NCI-H526 treated with DMSO at 0.1 percent for 48 hours (cell line): Measurements from ENCODE around the gene FBXO31.
"Not testable (repeated sequence)": the region's sequence is repeated elsewhere in the genome, so short reads cannot be mapped to it uniquely, and the experiment has no call there.

Source experiments
- DNase-seq: peaks from one replicate; lab custom pipeline; 2025; lab: John Stamatoyannopoulos, UW

FBXO31 gene

GRCh38 chr16:87384875-87385167 lies 1.2 kb upstream of the FBXO31 start:
- not testable (repeated sequence) for DNase-seq

- no peak for DNase-seq
Observed at GRCh38 chr16:87384162-87384874, 742 bp upstream of the FBXO31 start.

DNA sequence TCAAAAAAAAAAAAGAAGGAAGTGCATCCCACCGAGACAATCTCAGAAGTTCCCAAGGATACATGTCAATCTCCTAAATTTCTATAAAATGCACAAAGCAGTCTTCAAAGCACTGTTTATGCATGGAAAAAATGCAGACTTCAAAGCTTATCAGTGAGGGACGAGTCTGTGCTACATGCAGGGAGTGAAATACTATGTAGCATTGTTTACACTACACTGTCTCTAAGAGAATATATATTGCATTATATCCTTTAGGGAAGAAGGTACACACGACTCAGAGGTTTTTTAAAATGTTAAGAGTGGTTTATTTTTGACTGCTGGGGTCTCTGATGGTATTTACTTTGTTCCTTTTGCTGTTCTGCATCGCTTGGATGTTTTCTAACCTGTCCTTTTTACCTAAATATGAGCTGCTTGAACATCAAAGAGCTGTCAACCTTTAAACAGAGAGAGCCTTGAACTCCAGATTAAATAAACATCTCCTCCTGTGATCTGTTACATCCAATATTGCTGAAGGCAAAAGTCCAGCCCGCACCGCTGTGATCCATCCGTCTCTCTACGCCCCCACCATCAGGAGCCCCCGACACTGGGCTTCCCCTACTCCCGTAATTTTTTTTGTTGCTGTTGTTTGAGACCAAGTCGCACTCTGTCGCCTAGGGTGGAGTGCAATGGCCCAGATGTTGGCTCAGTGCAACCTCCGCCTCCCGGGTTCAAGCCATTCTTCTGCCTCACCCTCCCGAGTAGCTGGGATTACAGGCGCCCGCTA lies 1.4 kb downstream of the FBXO31 start:
- DNase-seq, result no peak

DNA sequence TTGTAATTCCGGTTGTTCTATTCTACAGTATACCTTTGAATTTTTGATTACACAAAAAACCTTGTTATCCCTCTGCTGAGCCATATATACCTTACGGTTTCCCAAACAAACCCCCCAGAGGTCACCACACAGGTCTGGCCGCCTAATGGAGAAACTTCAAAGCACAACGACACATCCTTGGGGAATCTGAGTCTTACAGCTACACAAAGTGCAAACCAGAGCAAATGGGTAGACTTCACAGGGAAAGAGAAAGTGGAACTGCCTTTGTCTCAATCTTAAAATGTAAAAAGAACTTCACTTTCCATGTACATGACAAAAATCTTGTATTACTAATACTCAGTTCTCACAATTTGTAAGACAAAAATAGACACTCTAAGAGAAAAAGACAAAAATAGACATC lies 2.7 kb downstream of the FBXO31 start:
- no peak for DNase-seq

DNA sequence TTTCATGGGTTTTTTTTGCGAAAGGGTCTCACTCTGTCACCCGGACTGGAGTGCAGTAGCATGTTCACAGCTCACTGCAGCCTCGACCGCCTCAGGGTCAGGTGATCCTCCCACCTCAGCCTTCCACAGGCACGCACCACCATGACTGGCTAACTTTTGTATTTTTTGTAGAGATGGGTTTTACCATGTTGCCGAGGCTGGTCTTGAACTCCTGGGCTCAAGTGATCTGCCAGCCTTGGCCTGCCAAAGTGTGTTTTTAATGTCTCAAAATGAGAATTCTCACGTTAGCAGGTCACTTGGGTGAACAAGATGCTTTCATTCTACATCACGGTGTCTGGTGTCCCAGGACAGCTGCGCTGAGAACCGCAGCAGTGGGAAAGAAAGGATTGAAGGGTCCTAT lies 3.2 kb downstream of the FBXO31 start:
- DNase-seq, result no peak

DNA sequence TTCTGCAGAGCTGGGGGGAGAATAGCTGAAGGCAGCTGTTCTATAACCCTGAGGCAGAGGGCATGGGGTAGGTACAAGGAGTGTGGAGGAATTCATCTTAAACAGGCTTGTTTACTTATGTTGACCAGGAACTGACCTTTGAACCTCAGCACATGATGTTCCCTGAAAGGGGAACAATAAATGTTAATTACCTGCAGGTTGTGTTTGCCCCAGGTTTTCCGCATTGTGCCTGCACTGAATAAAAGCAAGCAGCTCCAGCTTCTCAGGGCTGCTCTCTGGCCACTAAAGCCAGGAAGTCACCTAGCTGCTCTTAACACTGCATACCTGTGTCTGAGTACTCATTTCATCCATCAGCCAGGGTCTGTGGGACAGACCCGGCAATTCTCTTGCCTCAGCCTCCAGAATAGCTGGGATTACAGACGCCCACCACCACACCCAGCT lies 4.2 kb downstream of the FBXO31 start:
- DNase-seq, result not testable (repeated sequence)

DNA sequence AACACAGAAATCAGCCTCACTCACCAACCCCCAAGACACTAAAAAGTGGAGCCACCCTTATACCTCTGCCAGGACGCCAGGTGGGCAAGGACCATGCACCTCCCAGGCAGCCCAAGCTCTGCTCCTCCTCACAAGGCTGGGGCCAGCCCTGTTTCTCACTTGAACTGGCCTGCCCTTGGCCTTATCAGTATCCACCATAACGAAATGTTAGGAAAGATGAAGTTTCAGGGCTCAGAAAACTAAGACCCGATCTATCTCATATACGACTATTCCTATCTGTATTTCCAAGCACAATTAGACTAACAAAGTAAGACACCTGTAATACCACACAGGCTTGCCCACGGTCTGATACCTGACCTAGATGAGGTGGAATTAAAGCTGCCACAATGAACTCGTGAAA lies 6.9 kb downstream of the FBXO31 start:
- no peak for DNase-seq

- no peak for DNase-seq
Observed at GRCh38 chr16:87375426-87376135, 8.0 kb downstream of the FBXO31 start.

DNA sequence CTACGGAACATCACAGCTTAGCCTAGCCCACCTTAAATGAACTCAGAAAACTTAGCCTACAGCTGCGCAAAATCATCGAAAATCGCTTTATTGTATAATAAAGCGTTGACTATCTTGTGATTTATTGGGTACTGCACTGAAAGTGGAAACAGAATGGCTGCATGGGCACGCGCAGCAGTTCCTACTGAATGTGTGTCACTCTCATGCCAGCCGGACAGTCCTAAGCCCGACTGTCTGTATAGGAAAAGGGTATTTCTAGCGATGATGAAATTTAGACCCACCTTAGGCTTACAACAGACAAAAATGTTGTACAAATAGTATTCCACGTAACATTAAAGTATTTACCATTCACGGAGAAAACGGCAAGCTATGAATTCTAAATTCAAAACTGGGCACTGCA lies 9.3 kb downstream of the FBXO31 start:
- no peak for DNase-seq

DNA sequence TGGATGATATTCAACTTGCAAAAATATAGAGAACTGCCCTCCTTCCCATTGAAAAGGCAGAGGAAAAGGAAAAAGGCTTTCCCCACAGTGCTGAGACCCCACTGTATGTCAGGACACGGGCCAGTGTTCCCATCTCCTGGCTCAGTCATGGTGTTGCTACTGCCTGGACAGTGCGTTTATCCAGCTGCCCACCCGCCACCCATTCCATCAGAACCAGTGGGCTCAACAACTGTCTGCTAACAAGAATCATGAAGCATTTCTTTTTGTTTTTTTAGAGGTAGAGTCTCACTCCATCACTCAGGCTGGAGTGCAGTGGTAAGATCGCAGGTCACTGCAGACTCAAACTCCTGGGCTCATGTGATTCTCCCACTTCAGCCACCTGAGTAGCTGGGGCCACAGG lies 11.3 kb downstream of the FBXO31 start:
- no peak for DNase-seq

DNA sequence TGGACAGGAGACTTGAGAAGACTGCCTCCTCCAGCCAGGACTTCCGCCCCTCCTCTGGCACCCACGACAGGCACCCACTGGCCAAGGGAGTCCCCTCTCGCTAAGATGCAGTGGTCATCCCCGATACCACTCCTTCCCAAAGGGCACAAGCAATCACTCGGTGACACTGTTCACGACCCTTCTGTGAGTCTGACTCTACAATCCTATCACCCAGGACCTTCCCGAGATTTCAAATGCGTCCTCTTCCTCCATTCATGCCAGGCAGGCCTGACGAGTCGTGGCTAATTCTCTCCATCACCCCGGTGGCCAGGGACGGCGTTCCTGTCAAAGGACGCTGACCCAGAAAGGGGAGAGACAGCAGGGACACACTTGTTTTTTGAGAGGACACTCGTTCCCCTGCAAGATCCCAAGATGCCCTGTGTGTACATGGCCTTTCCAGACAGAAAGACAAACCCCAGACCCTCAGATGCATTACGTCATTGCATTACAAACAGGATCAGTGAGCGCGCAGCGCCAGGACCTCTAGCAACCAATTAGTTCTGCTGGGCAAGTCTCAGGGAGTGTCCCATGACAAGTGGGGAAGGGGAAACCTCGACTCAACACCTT lies 12.2 kb downstream of the FBXO31 start:
- DNase-seq, result no peak

DNA sequence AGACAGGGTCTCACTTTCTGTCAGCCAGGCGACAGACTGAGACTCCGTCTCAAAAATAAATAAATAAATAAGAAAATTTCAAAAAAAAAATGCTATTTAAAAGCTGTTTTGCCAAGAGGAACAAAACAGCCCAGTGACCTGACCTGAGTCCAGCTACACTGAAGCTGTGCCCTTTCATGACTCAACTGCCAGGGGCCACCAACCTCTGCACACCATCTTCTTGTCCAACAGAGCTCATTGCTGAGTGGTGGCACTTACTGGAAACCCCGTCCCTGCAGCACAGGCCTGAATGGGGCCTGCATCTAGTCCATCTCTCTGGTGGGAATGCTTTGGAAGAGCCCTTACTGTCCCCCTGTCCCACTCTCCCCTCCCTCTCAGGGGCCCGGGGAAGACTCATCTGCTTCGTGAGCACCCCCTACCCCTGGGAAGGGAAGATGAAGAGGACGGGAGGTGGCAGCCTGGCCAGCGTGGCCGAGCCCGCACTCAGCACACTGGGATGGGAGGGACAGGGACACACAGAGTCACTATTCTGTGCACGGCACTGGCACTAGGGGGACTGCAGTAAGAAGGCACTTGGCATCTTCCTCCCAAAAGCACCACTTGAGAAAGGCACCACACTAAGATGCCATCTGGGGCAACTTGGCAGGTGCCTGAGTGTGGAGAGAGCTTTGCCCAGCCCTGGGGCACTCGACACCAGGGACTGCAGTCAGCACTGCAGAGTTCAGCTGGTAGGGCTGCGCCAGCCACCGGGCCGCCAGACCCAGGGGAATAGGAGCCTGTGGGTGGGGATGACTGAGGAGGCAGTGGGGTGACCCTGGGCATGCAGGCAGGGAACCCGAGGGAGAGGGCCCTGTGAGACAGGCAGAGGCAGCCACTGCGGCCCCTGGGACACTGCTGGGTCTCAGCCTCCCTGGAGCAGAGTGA lies 13.5 kb downstream of the FBXO31 start:
- DNase-seq, result no peak

GRCh38 chr16:87369117-87369765 lies 14.3 kb downstream of the FBXO31 start:
- no peak for DNase-seq

DNA sequence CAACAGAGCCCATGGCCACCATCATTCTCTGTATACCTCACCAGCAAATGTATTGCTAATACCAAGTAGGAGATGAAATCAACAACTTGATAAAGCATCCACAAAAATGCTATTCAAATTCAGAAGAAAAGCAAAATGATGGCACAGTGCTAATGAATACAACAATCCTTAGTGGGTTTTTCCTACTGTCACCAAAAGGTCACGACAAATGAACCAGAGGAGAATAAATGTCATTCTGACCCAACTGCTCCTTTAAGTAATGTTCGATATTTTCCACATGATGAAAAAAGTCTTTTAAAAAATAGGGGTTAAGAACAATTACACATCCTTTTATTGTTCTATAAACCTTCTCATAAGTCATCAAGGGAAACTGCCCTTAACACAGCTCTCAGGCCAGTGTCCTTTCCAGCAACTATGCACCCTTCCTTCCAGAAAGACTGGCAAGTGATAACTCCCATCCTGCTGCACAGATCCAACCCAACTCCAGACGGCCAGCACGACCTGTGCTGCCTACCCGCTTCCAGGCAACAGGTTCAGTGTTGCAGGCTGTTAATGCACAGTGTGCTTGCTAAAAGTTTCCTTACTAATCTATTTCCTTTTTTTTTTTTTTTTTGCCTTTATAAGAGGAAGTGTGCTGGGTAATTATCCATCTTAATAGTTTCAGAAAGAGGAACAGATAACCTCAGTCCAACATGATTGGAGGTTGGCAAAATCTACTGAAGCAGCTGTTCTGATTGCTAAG lies 15.4 kb downstream of the FBXO31 start:
- DNase-seq, result no peak

DNA sequence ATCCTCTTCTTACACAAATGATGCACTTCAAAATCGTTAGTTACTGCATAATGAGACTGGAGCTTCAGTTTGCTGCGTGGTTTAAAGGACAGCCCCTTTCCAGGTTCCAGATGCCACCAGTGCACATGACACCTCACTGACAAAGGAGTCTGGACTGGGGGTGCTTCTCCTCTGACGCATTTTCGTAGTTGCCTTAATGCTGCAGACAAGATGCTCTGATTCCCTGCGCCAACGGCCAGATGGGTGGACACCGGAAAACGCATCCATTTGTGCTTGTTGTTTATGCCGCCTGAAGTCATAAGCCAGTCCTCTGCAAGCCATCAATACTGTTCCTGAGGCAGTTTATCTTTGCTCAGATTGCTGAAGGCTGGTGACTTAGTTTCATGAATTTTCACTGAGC lies 16.0 kb downstream of the FBXO31 start:
- DNase-seq, result no peak

GRCh38 chr16:87366930-87367329 lies 16.6 kb downstream of the FBXO31 start:
- DNase-seq, result no peak

GRCh38 chr16:87366288-87366687 lies 17.3 kb downstream of the FBXO31 start:
- no peak for DNase-seq

GRCh38 chr16:87365021-87365713 lies 18.4 kb downstream of the FBXO31 start:
- DNase-seq, result no peak

DNA sequence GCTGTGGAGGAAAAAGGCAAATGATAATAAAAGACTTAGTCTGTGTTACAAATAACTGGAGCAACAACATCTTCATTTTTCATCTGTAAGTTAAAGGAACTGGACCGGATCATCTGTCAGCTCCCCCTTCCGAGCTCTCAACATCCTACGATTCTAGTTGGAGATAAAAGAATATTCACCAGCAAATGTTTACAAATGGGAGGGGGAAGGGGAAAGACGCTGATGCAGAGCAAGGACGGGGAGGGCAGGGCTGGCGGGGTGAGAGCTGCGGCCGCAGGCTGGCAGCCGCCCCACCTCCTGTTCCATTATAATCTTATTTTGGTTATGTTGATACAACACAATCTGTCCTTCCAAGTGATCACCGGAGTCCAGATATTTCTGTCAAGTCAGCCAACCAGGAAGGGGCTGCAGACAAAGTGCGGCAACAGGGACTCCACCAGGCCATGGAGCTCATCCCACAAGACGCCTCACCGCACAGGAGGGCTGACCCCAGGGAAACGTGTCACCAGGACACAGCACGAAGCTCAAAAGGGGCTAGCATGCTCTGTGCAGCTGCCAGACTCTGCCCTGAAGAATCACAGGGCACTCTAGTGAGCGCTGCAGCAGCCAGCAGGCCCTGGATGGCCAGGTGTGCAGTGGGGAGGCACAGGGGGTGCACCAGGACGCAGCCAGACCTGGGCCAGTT lies 19.7 kb downstream of the FBXO31 start:
- DNase-seq, result peak; percentile 20
